Loucy (cell line): Measurements from ENCODE around the gene CNP.

ENCODE experiments used
- H2AFZ ChIP-seq: fragments of 200-600 bp; sonication (generic); 2 replicates; pipeline ENCODE4 v1.6.0; 2016; ENCODE audit warnings: antibody characterized with exemption, mild to moderate bottlenecking, low read length, moderate library complexity
- H3F3A ChIP-seq: fragments of 200-600 bp; 2 replicates; pipeline ENCODE4 v1.6.0; 2016; ENCODE audit warnings: antibody characterized with exemption, low read depth, mild to moderate bottlenecking
- H3K27me3 ChIP-seq: fragments of 200-600 bp; sonication (generic); 2 replicates; pipeline ENCODE4 v1.6.1; 2014; ENCODE audit warnings: low read length, mild to moderate bottlenecking; ENCODE audit not compliant: insufficient read depth, poor library complexity, severe bottlenecking
- H3K36me3 ChIP-seq: fragments of 200-600 bp; sonication (generic); 2 replicates; pipeline ENCODE4 v1.6.1; 2016; ENCODE audit warnings: low read length; ENCODE audit not compliant: insufficient read depth
- H3K4me1 ChIP-seq: fragments of 200-600 bp; sonication (generic); 2 replicates; pipeline ENCODE4 v1.5.1; 2014; ENCODE audit warnings: low read length, mild to moderate bottlenecking; ENCODE audit not compliant: insufficient read depth, poor library complexity, severe bottlenecking
- H3K4me2 ChIP-seq: fragments of 200-600 bp; sonication (generic); 2 replicates; pipeline ENCODE4 v1.6.0; 2014; ENCODE audit warnings: antibody characterized with exemption, low read length, low read depth, mild to moderate bottlenecking; ENCODE audit not compliant: poor library complexity, severe bottlenecking
- H3K4me3 ChIP-seq: fragments of 200-600 bp; sonication (generic); 2 replicates; pipeline ENCODE4 v1.5.1; 2014; ENCODE audit warnings: low read length, mild to moderate bottlenecking, mixed read lengths; ENCODE audit not compliant: poor library complexity, severe bottlenecking
- H3K79me2 ChIP-seq: fragments of 200-600 bp; sonication (generic); 2 replicates; pipeline ENCODE4 v1.6.1; 2014; ENCODE audit warnings: low read length; ENCODE audit not compliant: insufficient read depth
- H3K9ac ChIP-seq: fragments of 200-600 bp; sonication (generic); 2 replicates; pipeline ENCODE4 v1.6.0; 2014; ENCODE audit warnings: mild to moderate bottlenecking, low read depth, low read length, moderate library complexity; ENCODE audit not compliant: poor library complexity, severe bottlenecking
- H3K9me2 ChIP-seq: fragments of 200-600 bp; sonication (generic); replicated peaks from 2 replicates; pipeline ENCODE4 v1.6.1; 2016; ENCODE audit warnings: low read depth, low read length, mixed read lengths
- H3K9me3 ChIP-seq: fragments of 200-600 bp; sonication (generic); 2 replicates; pipeline ENCODE4 v1.6.1; 2014; ENCODE audit warnings: mild to moderate bottlenecking, antibody characterized with exemption, low read length, low read depth; ENCODE audit not compliant: insufficient read depth
- H4K20me1 ChIP-seq: fragments of 200-600 bp; sonication (generic); 2 replicates; pipeline ENCODE4 v1.6.0; 2014; ENCODE audit warnings: antibody characterized with exemption, low read length, mild to moderate bottlenecking; ENCODE audit not compliant: insufficient read depth, poor library complexity, severe bottlenecking
- EZH2phosphoT487 ChIP-seq: fragments of 200-600 bp; IDR thresholded peaks from 2 replicates; pipeline ENCODE4 v1.6.1; 2018; ENCODE audit warnings: antibody characterized with exemption, mild to moderate bottlenecking, moderate library complexity, borderline replicate concordance
- TF ChIP-seq, protein P1 (sequence below): fragments of 200-600 bp; sonication (generic); conservative IDR thresholded peaks from 2 replicates; pipeline ENCODE4 v1.5.1; 2014; ENCODE audit warnings: mild to moderate bottlenecking, antibody characterized with exemption, low read length

Gene CNP

DNA sequence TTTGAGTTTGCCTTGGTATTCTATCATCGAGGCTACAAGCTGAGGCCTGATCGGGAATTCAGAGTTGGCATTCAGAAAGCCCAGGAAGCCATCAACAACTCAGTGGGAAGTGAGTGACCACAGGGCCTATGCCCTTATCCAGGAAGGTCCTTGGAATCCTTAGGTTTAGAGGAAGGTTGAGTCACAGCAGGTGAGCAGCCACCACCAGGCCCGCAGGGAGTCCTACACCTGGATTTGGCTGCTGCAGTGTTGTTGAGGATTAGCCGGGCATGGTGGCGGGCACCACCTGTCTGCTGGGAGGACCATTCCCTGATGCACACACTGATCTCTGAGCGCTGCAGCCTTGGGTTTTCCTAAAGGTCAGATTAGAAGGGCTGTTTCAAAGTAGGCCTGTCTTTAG lies 31.0 kb upstream of the CNP start:
- Histone ChIP-seq H3K9ac (no peak overlapping the region), H3F3A (no peaks in the 10 kb centered on the region), H3K27me3 (no peaks in the 10 kb centered on the region), H3K9me3 (no peaks in the 10 kb centered on the region), H3K4me3 (no peak overlapping the region), H3K36me3 (no peaks in the 10 kb centered on the region), H3K79me2 (no peaks in the 10 kb centered on the region), H3K9me2 (no peaks in the 10 kb centered on the region), H3K4me1 (peaks cover 13% of the 10 kb centered on the region), H4K20me1 (no peaks in the 10 kb centered on the region), H2AFZ (no peak overlapping the region), H3K4me2 (no peak overlapping the region)
- TF ChIP-seq EZH2phosphoT487, result no peak
- TF ChIP-seq, protein P1, sequence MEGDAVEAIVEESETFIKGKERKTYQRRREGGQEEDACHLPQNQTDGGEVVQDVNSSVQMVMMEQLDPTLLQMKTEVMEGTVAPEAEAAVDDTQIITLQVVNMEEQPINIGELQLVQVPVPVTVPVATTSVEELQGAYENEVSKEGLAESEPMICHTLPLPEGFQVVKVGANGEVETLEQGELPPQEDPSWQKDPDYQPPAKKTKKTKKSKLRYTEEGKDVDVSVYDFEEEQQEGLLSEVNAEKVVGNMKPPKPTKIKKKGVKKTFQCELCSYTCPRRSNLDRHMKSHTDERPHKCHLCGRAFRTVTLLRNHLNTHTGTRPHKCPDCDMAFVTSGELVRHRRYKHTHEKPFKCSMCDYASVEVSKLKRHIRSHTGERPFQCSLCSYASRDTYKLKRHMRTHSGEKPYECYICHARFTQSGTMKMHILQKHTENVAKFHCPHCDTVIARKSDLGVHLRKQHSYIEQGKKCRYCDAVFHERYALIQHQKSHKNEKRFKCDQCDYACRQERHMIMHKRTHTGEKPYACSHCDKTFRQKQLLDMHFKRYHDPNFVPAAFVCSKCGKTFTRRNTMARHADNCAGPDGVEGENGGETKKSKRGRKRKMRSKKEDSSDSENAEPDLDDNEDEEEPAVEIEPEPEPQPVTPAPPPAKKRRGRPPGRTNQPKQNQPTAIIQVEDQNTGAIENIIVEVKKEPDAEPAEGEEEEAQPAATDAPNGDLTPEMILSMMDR, result no peak

DNA sequence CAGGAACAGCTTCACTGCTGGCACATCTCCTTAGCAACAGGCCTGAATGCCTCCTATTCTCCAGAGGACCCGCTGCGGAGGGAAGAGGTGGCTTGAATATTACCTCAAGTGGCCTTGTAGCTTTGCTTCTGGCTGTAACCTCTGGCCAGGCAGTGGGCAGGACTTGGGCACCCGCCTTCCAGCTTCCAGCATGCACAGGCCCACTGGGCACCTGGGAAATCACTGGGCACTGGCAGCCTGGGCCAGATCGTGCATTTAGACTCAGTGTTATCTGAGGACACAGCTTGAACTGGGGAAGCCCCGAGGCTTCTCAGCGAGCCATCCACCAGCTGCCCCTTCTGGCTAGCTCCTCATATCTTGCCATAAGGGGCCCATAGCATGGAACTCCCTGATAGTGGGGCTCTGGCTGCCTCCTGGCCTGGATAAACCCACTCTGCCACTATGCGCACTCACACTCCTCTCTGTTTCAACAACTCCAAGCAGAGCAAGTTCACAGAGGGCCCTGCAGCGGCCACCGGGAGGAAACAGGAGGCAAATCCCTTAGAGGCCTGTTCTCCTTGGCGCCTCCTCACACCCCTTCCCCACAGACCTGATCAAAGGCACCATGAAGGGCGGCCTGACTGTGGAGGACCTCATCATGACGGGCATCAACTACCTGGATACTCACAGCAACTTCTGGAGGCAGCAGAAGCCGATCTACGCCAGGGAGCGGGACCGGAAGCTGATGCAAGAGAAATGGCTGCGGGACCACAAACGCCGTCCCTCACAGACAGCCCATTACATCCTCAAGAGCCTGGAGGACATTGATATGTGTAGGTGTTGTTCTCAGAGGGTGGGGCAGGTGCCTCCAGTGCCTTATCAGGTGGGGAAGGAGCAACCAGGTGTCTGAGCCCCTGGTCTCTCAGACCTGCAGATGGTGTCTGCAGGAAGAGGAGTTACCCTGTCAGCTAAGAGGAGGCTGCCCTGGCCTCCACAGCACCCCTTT lies 28.3 kb upstream of the CNP start:
- H3K4me2 ChIP-seq, result no peak overlapping the region

DNA sequence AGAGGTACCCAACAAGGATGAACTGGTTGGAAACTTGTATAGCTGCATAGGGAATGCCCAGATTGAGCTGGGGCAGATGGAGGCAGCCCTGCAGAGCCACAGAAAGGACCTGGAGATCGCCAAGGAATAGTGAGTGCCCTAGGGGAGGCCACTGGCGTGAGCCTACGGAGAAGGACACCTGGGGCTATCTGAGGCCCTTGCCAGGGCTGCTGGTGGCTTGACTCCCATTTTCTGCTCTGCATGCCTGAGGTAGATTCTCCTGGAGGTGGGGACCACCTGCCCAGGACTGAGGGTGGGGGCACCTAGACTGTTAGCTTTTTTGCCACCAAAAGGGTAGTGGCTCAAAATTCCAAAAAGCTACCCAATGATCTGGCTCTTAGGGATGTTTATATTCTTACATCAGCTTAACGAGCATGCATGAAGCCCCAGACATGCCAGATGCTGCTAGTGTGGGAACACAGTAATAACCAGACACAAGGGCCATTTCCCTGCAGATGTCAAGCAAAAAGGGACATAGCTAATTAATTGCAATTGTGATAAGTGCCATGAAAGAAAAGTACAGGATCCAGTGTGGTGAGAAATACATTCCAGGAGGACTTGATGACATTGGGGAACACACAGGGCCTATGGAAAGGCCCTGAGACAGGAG lies 27.4 kb upstream of the CNP start:
- Histone ChIP-seq H3K4me3 (no peak overlapping the region), H3K4me1 (no peaks in the 10 kb centered on the region), H3K9me2 (no peaks in the 10 kb centered on the region), H3K79me2 (no peaks in the 10 kb centered on the region), H3K9ac (no peak overlapping the region), H3K4me2 (no peak overlapping the region), H3K9me3 (no peaks in the 10 kb centered on the region), H3K36me3 (no peaks in the 10 kb centered on the region), H4K20me1 (no peaks in the 10 kb centered on the region), H3F3A (no peaks in the 10 kb centered on the region), H2AFZ (no peak overlapping the region), H3K27me3 (no peaks in the 10 kb centered on the region)
- TF ChIP-seq, protein P1, result no peak
- no peak for TF ChIP-seq EZH2phosphoT487

More for the DNA sequence above, 28.3 kb upstream of the CNP start:
- Histone ChIP-seq H3K4me3 (no peak overlapping the region), H3K27me3 (no peaks in the 10 kb centered on the region), H3K36me3 (no peaks in the 10 kb centered on the region), H3K9me2 (no peaks in the 10 kb centered on the region), H3K4me1 (no peaks in the 10 kb centered on the region), H3K9ac (no peak overlapping the region), H2AFZ (no peak overlapping the region), H4K20me1 (no peaks in the 10 kb centered on the region), H3F3A (no peaks in the 10 kb centered on the region), H3K9me3 (no peaks in the 10 kb centered on the region), H3K79me2 (no peaks in the 10 kb centered on the region)
- TF ChIP-seq EZH2phosphoT487, result no peak
- TF ChIP-seq, protein P1, result no peak
